Right ventricle myocardium inferior (tissue), 1 donor: Measurements from ENCODE around the gene AP3D1. TPM values are rescaled to one million over a fixed set of nuclear protein-coding genes. Genes with fewer than 3 reads are reported as not detected.

ENCODE experiments used
- ATAC-seq: fragments of 200-7000 bp; cut with Tn5 transposase; one replicate; pipeline ENCODE4 v1.9.1; 2020; ENCODE audit warnings: mild to moderate bottlenecking, moderate library complexity
- DNase-seq: peaks from one replicate; pipeline ENCODE4 v3.0.0; 2021; ENCODE audit errors: missing footprints
- intact Hi-C: fragments of 100-400 bp; cut with DNase I; formaldehyde crosslinking; loops from one replicate; pipeline ENCODE4 v1.11.0; 2022
- total RNA-seq: library from RNA; stranded (reverse); fragmentation: NEBNext Ultra II Directional; extraction: Animal tissue kit (Norgen Biotek cat#: 25700); gene quantifications from one replicate; pipeline ENCODE4 v1.2.1, GENCODE V29; 2021
- donor health status: DM: no; HTN: yes; CAD: no; lungs with severe emphysema.

The AP3D1 gene
- total RNA-seq, 1 donor from 2014 or later = 71.8 TPM

DNA sequence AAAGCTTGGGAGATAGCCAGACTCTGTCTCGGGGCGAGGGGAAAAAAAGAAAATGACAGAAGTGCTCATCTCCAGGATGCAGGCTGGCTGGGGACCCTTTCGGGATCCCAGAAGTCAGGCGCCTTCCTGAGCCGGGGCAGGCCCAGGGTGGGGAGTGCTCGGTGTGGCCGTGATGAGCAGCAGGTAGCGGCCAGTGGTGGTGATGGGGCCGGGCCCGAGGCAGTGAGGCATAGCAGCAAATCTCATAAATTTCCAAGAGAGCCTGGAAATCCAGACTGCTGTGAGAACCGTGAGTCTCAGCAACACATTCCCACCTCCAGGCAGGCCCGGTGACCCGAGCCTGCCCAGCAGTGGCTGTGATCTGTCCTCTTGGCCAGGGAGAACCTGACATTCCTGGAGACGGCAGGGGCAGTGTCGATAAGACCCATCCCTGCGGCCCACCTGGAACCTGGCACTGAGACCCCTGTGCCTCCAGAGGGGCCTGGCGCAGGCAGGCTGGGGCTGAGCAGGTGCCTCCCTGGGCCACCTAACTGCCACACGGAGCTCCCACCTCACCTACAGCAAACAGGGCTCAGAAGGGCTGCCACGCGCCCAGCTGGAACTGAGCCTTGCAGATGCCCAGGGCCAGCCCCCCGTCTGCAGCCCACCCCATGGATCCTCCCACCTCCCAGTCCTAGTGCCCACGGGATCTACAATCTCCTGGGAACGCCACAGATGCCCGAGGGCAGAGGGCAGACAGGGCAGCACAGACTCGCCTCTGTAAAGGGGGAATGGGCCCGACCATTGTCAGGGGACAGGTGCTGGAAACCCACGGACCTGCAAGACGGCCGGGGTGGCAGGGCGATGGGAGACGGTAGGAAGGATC lies 31.2 kb downstream of the AP3D1 start:
- DNase-seq (no peak), ATAC-seq (no peak)
- intact Hi-C loops = loop anchor here (2.0 kb wide), 1 partner anchor 21 kb away; no protein-coding TSS in a partner anchor

DNA sequence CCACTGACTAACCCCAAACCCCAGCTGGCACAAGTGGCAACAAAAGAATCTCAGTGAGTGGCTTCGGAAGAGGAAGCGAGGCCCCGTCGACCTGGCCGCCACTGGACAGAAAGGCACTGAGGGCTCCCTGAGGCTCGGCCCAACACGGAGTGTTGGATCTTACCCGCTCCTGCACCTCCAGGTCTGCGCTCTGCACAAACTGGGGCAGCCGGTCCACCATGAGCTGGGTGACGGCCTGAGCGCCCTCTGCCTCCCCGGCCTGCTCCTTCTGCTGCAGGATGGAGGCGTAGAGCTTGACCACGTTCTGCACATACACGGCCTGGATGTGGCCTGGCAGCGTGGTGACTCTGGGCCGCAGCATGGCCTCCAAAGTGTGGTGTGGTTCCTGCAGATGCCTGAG lies 32.9 kb downstream of the AP3D1 start:
- intact Hi-C loops = no loop called here
- no peak for ATAC-seq
- DNase-seq = no peak

DNA sequence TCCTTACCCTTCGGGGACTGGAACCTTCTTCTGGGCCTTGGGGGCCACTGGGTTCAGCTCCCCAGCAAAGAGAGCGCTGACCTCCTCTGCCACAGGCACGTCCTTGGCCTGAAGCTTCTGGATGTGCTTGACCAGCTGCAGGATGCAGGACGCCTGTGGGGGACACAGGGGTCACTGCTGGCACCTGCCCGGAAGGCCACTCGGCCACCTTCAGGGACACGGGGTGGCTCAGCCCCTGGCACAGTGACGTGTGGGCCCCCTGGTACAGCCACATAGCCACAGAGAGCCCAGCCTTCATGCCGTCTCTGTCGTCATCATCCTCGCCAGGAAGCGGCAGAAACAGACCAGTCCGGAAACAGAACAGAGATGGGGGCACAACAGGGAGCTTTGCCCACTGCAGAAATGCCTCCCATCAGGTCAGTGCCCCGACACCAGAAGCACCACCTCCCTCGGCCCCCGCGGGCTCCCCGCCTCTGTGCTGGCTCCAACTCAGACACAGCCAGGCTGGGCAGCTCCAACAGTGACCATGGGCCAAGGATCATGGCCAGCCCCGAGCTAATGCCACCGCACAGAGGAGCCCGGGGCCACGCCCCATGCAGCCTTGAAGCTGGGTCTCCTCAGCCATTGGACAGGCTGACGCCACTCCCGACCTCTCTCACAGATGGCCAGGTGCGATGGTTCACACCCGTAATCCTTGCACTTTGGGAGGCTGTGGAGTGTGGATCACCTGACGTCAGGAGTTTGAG lies 34.0 kb downstream of the AP3D1 start:
- ATAC-seq (no peak), DNase-seq (no peak)
- intact Hi-C loops = no loop called here

DNA sequence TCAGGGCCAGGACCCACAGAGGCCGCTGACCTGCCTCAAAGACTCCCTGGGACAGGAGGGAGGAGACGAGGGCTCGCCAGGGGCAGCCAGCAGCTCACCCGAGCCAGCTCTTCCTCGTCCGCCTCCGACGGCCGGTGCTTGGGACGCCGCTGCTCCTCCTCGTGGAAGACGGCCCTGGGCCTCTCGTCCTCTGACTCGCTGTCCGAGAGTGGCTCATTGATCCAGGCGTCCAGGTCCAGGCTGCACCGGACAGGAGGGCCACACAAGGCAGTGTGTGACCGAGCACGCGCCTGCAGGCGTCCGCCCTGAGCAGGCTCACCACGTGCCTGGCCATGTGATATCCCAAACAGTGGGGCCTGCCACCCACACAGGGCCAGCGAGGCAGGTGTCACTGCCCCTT lies 34.9 kb downstream of the AP3D1 start:
- DNase-seq (no peak), ATAC-seq (no peak)
- intact Hi-C loops = no loop called here

DNA sequence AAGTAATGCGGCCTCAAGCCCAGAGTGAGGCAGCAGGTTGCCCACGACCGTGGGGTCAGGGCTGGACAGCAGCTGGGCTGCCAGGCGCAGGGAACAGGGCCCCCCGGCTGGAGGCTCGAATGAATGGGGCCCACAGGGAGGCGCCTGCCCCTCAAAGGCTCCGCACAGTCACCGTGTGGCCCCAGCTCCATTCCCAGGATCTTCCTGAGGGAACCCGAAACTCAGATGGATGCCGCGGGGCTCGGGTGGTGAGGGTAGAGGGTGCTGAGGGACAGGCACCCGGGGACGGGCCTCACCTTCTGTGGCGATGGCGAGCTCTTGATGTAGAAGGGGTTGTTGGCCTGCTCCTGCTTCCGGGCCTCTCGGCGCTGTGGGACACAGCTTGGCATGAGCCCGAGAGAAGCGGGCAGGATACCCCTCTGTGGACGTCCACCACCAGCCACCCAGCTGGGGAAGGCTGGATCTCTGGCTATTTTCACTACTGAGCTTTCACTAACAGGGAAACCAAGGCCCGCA lies 35.4 kb downstream of the AP3D1 start:
- intact Hi-C loops = no loop called here
- DNase-seq (no peak), ATAC-seq (no peak)

DNA sequence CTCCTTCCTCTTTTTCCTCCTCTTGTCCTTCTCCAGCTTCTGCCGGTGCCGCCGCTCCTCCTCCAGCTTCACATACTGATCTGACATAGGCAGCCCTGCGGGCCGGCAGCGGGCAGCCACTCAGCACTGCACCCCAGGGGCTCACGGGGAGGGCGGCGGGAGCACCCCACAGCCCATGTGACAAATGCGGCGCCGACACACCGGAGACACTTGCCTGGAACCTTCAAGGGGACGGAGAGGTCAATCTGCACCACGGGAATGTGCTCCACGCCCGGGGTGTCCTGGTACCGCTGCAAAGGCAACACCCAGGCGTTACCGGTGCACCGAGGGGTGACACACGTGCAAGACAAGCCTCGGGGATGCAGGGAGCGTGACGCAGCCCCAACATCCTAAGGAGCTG lies 36.0 kb downstream of the AP3D1 start:
- no peak for ATAC-seq
- no peak for DNase-seq
- intact Hi-C loops = no loop called here

DNA sequence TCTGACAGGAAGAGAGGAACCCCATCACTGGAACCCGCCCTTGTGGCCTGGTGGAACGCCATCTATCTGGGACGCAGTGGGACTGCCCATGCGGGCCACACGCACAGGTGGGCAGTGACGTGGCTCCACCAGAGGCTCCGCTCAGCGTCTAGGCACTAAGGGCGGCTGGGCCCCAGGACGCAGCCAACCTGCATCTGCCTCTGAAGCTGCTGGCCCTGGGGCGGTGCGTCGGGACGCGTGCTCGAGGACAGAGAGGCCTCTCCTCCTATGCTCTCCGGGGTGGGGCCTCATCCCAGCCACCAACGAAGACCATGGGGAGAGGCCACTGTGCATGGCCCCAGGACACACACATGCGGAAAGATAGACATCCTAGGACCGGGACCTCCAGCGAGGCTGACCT lies 36.5 kb downstream of the AP3D1 start:
- DNase-seq (no peak), ATAC-seq (no peak)
- intact Hi-C loops = no loop called here

DNA sequence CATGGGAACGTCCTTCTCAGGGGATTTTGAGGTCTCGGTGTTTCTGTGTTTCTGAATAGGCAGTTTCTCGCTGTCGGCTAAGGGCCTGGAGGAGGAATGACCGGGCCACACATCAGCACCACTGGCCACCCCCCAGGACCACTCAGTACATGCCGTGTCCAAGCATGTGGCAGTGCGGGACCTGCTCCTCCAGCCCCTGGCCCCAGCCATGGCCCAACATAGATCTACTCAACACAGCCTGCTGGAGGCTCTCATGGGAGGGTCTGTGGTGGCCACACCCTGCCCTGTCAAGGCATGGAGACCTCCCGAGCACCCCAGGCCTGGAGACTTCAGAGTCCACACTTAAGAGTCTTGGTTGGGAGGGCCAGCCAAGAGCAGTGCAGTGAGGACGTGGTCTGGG lies 37.1 kb downstream of the AP3D1 start:
- no peak for DNase-seq
- intact Hi-C loops = no loop called here
- no peak for ATAC-seq

DNA sequence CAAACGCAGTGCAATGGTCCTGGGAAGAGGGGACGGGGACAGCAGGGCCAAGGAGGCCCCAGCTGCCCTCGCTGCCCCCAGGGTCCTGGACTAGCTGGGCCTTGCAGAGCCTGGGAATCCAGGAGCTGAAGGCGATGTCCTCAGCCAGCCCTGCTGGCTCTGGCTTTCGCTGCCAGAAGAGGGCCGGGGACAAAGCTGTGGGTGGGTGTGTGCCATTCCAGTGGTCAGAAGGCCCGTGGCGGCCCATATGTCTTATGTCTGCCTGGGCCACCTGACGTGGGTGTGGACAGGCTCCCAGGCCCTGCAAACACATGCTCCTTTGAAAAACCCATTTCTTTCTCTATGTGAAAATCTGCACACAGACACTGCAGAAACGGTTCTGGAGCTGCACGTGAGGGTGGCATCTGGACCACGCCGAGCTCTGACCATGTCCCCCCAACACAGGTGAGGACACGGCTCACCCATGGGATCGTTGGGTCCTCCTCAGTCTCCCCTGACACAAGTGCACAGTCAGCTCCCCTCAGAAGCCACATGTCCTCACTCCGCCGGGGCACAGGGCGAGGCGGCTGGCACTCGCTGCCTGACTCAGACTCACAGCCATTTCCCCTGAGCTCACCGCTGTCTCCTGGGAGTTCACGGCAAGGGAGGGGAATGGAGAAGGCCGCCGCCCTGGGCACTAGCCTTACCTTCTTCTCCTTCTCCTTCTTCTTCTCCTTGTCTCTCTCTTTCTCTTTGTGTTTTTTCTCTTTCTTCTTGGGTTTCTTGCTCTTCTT lies 37.7 kb downstream of the AP3D1 start:
- ATAC-seq (no peak), DNase-seq (no peak)
- intact Hi-C loops = no loop called here

DNA sequence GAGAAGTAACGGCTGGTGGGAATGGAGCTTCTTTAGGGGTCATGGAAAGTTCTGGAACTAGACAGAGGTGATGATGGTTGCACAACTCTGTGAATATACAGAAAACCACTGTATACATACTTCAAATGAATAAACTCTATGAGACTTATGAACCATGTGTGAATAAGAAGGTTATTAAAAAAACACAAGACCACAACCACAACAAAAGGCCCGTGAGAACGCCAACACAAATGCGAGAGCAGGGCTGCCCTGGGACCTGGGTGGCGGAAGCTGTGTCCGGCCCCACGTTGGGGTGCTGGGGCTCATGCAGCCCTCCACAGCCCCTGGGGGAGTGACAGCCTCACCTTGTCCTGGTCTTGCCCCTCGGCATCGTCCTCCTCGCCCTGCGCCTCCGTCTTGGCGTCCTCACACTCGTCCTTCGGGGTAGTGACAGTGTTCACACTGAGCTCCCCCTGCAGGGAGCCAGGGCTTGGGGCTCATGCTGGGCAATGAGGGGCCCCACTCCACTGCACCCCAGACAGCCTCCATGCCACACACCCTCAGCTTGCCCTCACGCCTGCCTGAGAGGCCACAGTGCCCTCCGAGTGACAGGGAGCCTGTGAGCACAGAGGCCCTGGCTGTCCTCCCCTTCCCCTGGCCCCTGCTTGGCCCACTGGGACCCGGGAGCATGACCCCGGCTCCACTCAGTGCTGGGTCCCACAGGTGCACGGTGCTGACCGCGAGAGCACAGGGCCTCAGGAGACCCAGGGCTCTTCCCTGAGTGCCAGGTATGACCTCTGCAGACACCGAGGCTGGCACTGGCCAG lies 38.6 kb downstream of the AP3D1 start:
- no peak for DNase-seq
- no peak for ATAC-seq
- intact Hi-C loops = no loop called here

DNA sequence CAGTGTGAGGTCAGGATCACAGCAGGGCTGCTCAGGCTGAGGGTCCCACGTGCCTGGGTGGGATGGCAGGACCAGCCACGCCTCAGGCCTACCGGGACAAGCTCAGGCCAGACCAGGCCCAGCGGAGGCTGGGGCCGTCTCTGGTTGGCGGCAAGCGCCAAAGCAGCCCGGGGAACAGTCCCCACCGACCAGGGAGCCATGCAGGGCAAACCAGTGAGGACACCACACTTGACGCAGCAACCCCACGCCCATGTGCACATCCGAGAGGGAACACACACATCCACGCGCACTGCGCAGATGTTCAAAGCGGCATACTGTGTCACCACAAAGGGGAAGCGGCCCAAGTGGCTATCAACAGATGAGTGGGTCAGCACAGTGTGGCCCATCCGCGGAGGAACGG lies 39.5 kb downstream of the AP3D1 start:
- intact Hi-C loops = no loop called here
- DNase-seq (no peak), ATAC-seq (no peak)

DNA sequence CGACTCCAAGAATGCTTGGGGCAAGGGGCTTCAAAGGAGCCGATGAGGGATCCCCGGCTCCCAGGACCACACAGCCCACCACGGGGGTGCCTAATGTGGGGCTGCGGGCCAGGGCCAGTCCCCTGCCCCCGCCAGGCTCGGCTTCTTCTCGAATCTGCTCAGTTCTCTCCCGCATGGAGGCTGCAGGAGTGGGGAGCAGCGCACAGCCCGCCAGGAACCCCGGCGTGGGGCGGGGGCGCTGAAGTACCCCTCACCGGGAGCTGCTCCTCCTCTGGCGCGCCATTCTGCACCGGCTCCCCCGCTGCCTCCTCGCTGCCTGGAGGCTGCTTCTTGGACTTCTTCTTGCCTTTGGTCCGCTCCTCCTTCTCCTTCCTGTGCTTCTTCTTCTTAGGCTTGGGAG lies 39.9 kb downstream of the AP3D1 start:
- ATAC-seq (no peak), DNase-seq (no peak)
- intact Hi-C loops = no loop called here

DNA sequence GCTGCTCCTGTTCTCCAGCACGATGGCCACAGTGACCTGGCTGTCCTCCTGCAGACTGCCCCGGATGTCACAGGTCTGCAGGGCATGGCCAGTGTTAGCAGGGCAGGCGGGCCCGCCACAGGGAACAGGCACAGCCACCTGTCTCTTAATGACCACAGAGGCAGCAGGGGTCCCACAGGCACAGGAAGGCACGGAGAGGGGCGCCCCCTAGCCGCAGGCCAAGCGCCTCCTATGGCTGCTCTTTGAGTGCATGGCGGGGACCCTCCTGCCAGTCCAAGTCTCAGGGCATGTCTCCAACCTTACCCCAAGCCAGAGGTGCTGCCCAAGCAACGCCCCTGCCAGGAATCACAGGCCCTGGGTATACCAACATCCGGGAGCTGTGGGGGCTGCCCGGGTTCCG lies 40.5 kb downstream of the AP3D1 start:
- ATAC-seq = no peak
- intact Hi-C loops = no loop called here

DNA sequence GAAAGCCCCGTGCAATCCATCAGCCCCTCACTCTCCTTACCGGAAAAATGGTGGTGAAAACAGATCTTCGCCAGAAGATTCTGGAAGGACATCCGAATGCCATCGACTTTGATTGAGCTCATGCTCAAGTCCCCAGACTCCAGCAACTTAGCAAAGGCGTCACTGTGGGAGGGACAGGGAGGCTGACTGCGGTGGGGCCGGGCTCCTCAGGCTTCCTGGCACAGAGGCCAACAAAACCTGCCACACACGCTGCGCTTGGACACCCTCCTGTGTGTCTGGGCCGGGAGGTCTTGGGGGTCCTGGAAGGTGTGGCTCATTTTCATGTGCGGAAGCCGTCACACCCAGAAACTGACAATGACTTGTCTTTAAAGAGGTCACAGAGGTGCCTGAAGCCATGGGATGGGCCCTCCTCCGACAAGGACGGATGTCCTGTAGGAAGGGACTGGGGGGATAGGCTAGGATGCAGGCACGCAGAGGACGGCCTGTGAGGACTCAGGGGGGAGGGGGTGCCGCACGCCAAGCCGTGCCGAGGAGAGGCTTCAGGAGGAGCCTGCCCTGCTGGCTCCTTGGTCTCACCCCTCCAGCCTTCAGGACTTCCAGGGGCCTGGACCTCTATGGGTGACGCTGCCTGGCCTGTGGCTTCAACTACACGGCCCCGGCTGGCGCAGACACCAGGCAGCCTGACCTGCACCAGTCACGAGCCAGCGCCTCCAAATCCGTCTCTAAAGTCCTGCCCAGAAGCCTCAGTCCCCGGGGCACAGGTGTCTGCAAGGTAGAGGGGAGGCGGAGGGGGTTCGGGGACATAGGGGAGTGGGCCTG lies 42.1 kb downstream of the AP3D1 start:
- DNase-seq (no peak), ATAC-seq (no peak)
- intact Hi-C loops = no loop called here

More for the DNA sequence above, 40.5 kb downstream of the AP3D1 start:
- DNase-seq = no peak

DNA sequence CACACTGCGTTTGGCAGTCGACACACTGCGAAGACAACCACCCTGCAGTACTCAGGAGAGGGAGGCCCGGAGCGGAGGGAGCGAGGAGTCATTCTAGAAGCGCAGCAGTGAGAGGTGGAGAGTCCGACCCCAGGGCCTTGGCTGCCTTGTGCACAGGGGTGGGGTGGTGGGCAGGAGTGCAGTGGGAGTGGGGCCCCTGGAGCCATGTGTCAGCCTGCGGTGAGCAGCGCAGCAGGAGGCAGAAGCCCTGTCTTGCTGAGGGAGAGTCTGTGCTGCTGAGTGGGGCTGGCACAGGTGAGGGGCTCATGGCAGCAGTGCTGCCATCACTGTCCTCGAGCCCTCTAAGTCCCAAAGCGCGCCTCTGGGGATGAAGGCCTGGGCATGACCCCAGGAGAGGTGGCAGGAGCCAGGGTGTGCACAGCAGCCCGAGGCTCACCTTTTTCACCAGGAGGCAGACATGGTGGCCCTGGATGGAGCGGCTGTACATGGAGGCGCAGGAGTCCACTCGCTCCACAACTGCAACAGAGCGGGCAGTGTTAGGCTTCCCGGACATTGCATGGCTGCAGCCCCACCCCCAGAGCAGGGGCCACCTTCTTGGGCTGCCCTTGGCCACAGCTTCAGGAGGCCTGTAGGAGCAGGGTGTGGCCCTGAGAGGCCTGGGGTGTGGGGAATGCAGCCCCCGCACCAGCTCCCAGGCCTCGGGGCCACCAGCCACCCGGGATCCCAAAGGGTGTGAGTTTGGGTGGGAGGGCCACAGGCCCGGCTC lies 42.9 kb downstream of the AP3D1 start:
- ATAC-seq (no peak), DNase-seq (no peak)
- intact Hi-C loops = no loop called here

DNA sequence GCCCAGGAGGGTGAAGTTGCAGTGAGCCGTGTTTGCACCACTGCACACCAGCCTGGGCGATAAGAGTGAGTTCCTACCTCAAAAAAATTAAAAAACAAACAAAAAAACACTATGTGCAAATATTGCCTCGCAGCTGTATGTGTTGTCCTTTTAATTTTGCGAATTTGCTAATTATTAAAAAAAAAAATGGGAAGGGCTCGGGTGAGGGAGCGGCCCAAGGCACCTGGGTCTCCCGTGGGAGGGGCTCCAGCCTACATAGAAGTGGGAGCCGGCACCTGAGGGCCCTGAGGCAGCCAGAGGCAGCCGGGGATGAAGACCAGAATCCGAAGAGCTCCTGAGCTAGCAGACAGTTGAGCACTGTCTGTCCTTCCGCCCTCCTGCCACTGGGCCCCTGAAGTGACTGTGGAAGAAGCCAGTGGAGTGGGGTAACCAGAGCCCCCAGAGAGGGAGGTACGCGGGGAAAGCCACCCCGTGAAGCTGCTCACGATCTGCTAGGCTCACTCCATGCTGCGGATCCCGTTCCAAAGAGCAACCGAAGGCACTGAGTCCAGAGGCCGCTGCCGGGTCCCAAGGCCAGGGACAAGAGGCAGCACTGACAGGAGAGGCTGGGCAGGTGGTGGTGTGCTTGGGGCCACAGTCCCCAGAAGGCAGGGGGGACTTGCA lies 48.2 kb downstream of the AP3D1 start:
- intact Hi-C loops = no loop called here
- ATAC-seq (no peak), DNase-seq (no peak)
